OCI-LY1 (cell line): ENCODE measurements around the gene MEOX2.

Experiments
- H2AFZ ChIP-seq: fragments of 200-600 bp; sonication (generic), shearing (Covaris generic); 2 replicates; pipeline ENCODE4 v1.6.0; 2014; ENCODE audit warnings: antibody characterized with exemption, mild to moderate bottlenecking, low read length
- H3F3A ChIP-seq: fragments of 200-600 bp; sonication (generic), shearing (Covaris generic); 2 replicates; pipeline ENCODE4 v1.6.0; 2014; ENCODE audit warnings: mild to moderate bottlenecking, antibody characterized with exemption, low read length, moderate library complexity; ENCODE audit not compliant: insufficient read depth
- H3K27ac ChIP-seq: fragments of 200-600 bp; sonication (generic); 2 replicates; pipeline ENCODE4 v1.5.1; 2014; ENCODE audit warnings: low read length, mixed run types, mild to moderate bottlenecking, low read depth; ENCODE audit not compliant: poor library complexity, severe bottlenecking
- H3K27me3 ChIP-seq: fragments of 200-600 bp; sonication (generic); 2 replicates; pipeline ENCODE4 v1.6.0; 2014; ENCODE audit warnings: antibody characterized with exemption, mild to moderate bottlenecking, low read length, moderate library complexity; ENCODE audit not compliant: insufficient read depth
- H3K36me3 ChIP-seq: fragments of 200-600 bp; sonication (generic); 2 replicates; pipeline ENCODE4 v1.6.1; 2014; ENCODE audit warnings: mild to moderate bottlenecking, antibody characterized with exemption, low read length, moderate library complexity, mixed read lengths; ENCODE audit not compliant: insufficient read depth
- H3K4me1 ChIP-seq: fragments of 200-600 bp; sonication (generic); 2 replicates; pipeline ENCODE4 v1.5.1; 2014; ENCODE audit warnings: mild to moderate bottlenecking, low read length, moderate library complexity; ENCODE audit not compliant: insufficient read depth, severe bottlenecking
- H3K4me2 ChIP-seq: fragments of 200-600 bp; sonication (generic), shearing (Covaris generic); 2 replicates; pipeline ENCODE4 v1.6.1; 2014; ENCODE audit warnings: low read length
- H3K4me3 ChIP-seq: fragments of 200-600 bp; sonication (generic); 2 replicates; pipeline ENCODE4 v1.5.1; 2014; ENCODE audit warnings: low read length, low read depth, mild to moderate bottlenecking, mixed read lengths; ENCODE audit not compliant: poor library complexity, severe bottlenecking
- H3K79me2 ChIP-seq: fragments of 200-600 bp; shearing (Covaris generic); 2 replicates; pipeline ENCODE4 v1.6.1; 2016; ENCODE audit warnings: mixed run types, low read length, mixed read lengths; ENCODE audit not compliant: insufficient read depth
- H3K9ac ChIP-seq: fragments of 200-600 bp; sonication (generic), shearing (Covaris generic); 2 replicates; pipeline ENCODE4 v1.6.1; 2014; ENCODE audit warnings: mild to moderate bottlenecking, low read length, mixed read lengths
- H3K9me2 ChIP-seq: fragments of 200-600 bp; sonication (generic), shearing (Covaris generic); 2 replicates; pipeline ENCODE4 v1.6.1; 2014; ENCODE audit warnings: low read depth, mild to moderate bottlenecking, low read length, mixed read lengths
- H3K9me3 ChIP-seq: fragments of 200-600 bp; shearing (Covaris generic); 2 replicates; pipeline ENCODE4 v1.6.1; 2014; ENCODE audit warnings: low read length, mixed read lengths
- H4K20me1 ChIP-seq: fragments of 200-600 bp; sonication (generic), shearing (Covaris generic); 2 replicates; pipeline ENCODE4 v1.6.0; 2016; ENCODE audit warnings: mild to moderate bottlenecking, low read length; ENCODE audit not compliant: insufficient read depth
- CTCF ChIP-seq: fragments of 200-600 bp; sonication (generic), shearing (Covaris generic); IDR thresholded peaks from 2 replicates; pipeline ENCODE4 v1.5.1; 2017; ENCODE audit warnings: mild to moderate bottlenecking, antibody characterized with exemption, low read length, moderate library complexity, mixed read lengths
- EZH2 ChIP-seq: fragments of 200-600 bp; sonication (generic), shearing (Covaris generic); IDR thresholded peaks from 2 replicates; pipeline ENCODE4 v1.8.0; 2017; ENCODE audit warnings: borderline replicate concordance, mixed run types, mild to moderate bottlenecking, antibody characterized with exemption, low read length, moderate library complexity, mixed read lengths

MEOX2 gene

GRCh38 chr7:15684871-15685270, 1.6 kb downstream of the MEOX2 start:
- Histone ChIP-seq H3K79me2 (no peaks in the 10 kb centered on the region), H3K9me3 (no peaks in the 10 kb centered on the region), H3K4me2 (no peak overlapping the region), H2AFZ (no peak overlapping the region), H3K36me3 (no peaks in the 10 kb centered on the region), H3K27me3 (no peaks in the 10 kb centered on the region), H3K9ac (no peak overlapping the region), H3K27ac (no peak overlapping the region), H3F3A (no peaks in the 10 kb centered on the region), H3K4me1 (no peaks in the 10 kb centered on the region), H3K9me2 (no peaks in the 10 kb centered on the region), H3K4me3 (no peak overlapping the region), H4K20me1 (no peaks in the 10 kb centered on the region)
- TF ChIP-seq CTCF (no peak), EZH2 (no peak)

GRCh38 chr7:15684111-15684800, 2.2 kb downstream of the MEOX2 start:
- H3F3A ChIP-seq = no peaks in the 10 kb centered on the region
- no peak overlapping the region for H3K4me2 ChIP-seq
- H3K27me3 ChIP-seq = no peaks in the 10 kb centered on the region
- H3K27ac ChIP-seq = no peak overlapping the region
- no peaks in the 10 kb centered on the region for H3K79me2 ChIP-seq
- H3K36me3 ChIP-seq = no peaks in the 10 kb centered on the region
- no peaks in the 10 kb centered on the region for H4K20me1 ChIP-seq
- H3K4me1 ChIP-seq = no peaks in the 10 kb centered on the region
- H3K9ac ChIP-seq = no peak overlapping the region
- no peaks in the 10 kb centered on the region for H3K9me3 ChIP-seq
- no peaks in the 10 kb centered on the region for H3K9me2 ChIP-seq
- no peak overlapping the region for H2AFZ ChIP-seq
- no peak overlapping the region for H3K4me3 ChIP-seq
- no peak for TF ChIP-seq EZH2
- no peak for TF ChIP-seq CTCF

- Histone ChIP-seq H3K9me3 (no peaks in the 10 kb centered on the region), H3F3A (no peaks in the 10 kb centered on the region), H3K9ac (no peak overlapping the region), H2AFZ (no peak overlapping the region), H3K79me2 (no peaks in the 10 kb centered on the region), H3K4me1 (no peaks in the 10 kb centered on the region), H3K4me3 (no peak overlapping the region), H3K27ac (no peak overlapping the region), H3K27me3 (no peaks in the 10 kb centered on the region), H4K20me1 (no peaks in the 10 kb centered on the region), H3K36me3 (no peaks in the 10 kb centered on the region), H3K4me2 (no peak overlapping the region), H3K9me2 (no peaks in the 10 kb centered on the region)
- no peak for TF ChIP-seq EZH2
- TF ChIP-seq CTCF = no peak
Measured at GRCh38 chr7:15682751-15683245, 3.7 kb downstream of the MEOX2 start.
